Smooth muscle cell of the brain vasculature (primary cell): ENCODE measurements around the gene ZBTB16.

Source experiments
- DNase-seq: peaks from one replicate; pipeline ENCODE4 v3.0.0-alpha.2; 2012; ENCODE audit warnings: low read depth, low spot score

ZBTB16 gene

GRCh38 chr11:114209343-114209742 lies 149.8 kb downstream of the ZBTB16 start:
- DNase-seq = no peak

GRCh38 chr11:114209904-114210303 lies 150.4 kb downstream of the ZBTB16 start:
- no peak for DNase-seq

GRCh38 chr11:114211444-114212121 lies 152.1 kb downstream of the ZBTB16 start:
- DNase-seq = no peak

GRCh38 chr11:114213622-114214021 lies 154.1 kb downstream of the ZBTB16 start:
- no peak for DNase-seq

GRCh38 chr11:114215428-114215827 lies 155.9 kb downstream of the ZBTB16 start:
- DNase-seq = no peak

- no peak for DNase-seq
These were observed 156.6 kb downstream of the ZBTB16 start for GRCh38 chr11:114215871-114216795.

GRCh38 chr11:114216796-114217180 lies 157.3 kb downstream of the ZBTB16 start:
- DNase-seq = no peak

- DNase-seq = no peak
These were observed 159.0 kb downstream of the ZBTB16 start for GRCh38 chr11:114218508-114218907.

- no peak for DNase-seq
These were observed 160.2 kb downstream of the ZBTB16 start for GRCh38 chr11:114219559-114220349.

- DNase-seq = no peak
These were observed 161.5 kb downstream of the ZBTB16 start for GRCh38 chr11:114221037-114221436.

GRCh38 chr11:114225661-114226060 lies 166.2 kb downstream of the ZBTB16 start:
- DNase-seq = no peak

GRCh38 chr11:114226356-114226755 lies 166.8 kb downstream of the ZBTB16 start:
- DNase-seq = no peak

GRCh38 chr11:114228435-114229411 lies 169.2 kb downstream of the ZBTB16 start:
- DNase-seq = no peak

GRCh38 chr11:114230031-114230704 lies 170.7 kb downstream of the ZBTB16 start:
- DNase-seq = no peak

GRCh38 chr11:114232400-114233059 lies 173.0 kb downstream of the ZBTB16 start:
- DNase-seq = no peak

- DNase-seq = no peak
These were observed 174.2 kb downstream of the ZBTB16 start for GRCh38 chr11:114233755-114234154.

- DNase-seq = no peak
These were observed 177.3 kb downstream of the ZBTB16 start for GRCh38 chr11:114236829-114237228.

- DNase-seq = no peak
These were observed 178.1 kb downstream of the ZBTB16 start for GRCh38 chr11:114237321-114238280.

- DNase-seq = no peak
These were observed 180.2 kb downstream of the ZBTB16 start for GRCh38 chr11:114239753-114240161.
